Measurements from ENCODE around the gene GLI3. TPM values are rescaled to one million over a fixed set of nuclear protein-coding genes. Genes with fewer than 3 reads are reported as not detected.

The GLI3 gene
- total RNA-seq, 1 experiment from 2014 or later, result 46.2 TPM

GRCh38 chr7:42283553-42283952, 46.5 kb upstream of the GLI3 start (continued):
- TF ChIP-seq MYBL2 (CRISPR knock-in tag; IDR thresholded peaks at IDR 0.05) (no peak), CDX4 (CRISPR knock-in tag; IDR thresholded peaks at IDR 0.05; ENCODE audit: borderline replicate concordance) (no peak), HMGA2 (CRISPR knock-in tag; IDR thresholded peaks at IDR 0.05) (no peak), MAX (CRISPR knock-in tag; IDR thresholded peaks at IDR 0.05) (no peak)

GRCh38 chr7:42278344-42278743, 41.3 kb upstream of the GLI3 start:
- Mint-ChIP-seq H3K4me3 (no peak overlapping the region), H3K36me3 (no peaks in the 10 kb centered on the region), H3K9me3 (no peaks in the 10 kb centered on the region), H3K4me1 (no peaks in the 10 kb centered on the region), H3K27ac (no peak overlapping the region), H3K27me3 (ENCODE audit: low read depth) (no peaks in the 10 kb centered on the region)
- TF ChIP-seq USF1 (CRISPR knock-in tag; IDR thresholded peaks at IDR 0.05) (no peak), FOXJ3 (CRISPR knock-in tag; IDR thresholded peaks at IDR 0.05; ENCODE audit: borderline replicate concordance) (no peak), E2F4 (CRISPR knock-in tag; IDR thresholded peaks at IDR 0.05; ENCODE audit: borderline replicate concordance, low read depth) (no peak), CREM (CRISPR knock-in tag; IDR thresholded peaks at IDR 0.05) (no peak), ZNF317 (CRISPR knock-in tag; IDR thresholded peaks at IDR 0.05; ENCODE audit: borderline replicate concordance, low read depth) (no peak)
- CTCF ChIA-PET, result no interaction called here
- POLR2A ChIA-PET, result no interaction called here
- DNase-seq (ENCODE audit: low spot score) (no peak), ATAC-seq (no peak)

GRCh38 chr7:42274053-42274452, 37.0 kb upstream of the GLI3 start:
- no peaks in the 10 kb centered on the region for H3K36me3 Mint-ChIP-seq
- ChIA-PET CTCF (no interaction called here), POLR2A (no interaction called here)
- H3K4me3 Mint-ChIP-seq, result no peak overlapping the region
- no peaks in the 10 kb centered on the region for H3K9me3 Mint-ChIP-seq
- peaks cover 18% of the 10 kb centered on the region for H3K4me1 Mint-ChIP-seq
- H3K27ac Mint-ChIP-seq, result no peak overlapping the region
- DNase-seq (ENCODE audit: low spot score) (no peak), ATAC-seq (no peak)
- H3K27me3 Mint-ChIP-seq (ENCODE audit: low read depth), result no peaks in the 10 kb centered on the region
- TF ChIP-seq ZNF219 (CRISPR knock-in tag; IDR thresholded peaks at IDR 0.05; ENCODE audit: borderline replicate concordance) (no peak), ATF6 (CRISPR knock-in tag; IDR thresholded peaks at IDR 0.05) (no peak), GRHL2 (CRISPR knock-in tag; IDR thresholded peaks at IDR 0.05; ENCODE audit: insufficient replicate concordance, severe bottlenecking) (no peak), CTCF (IDR thresholded peaks at IDR 0.05) (no peak), SMAD4 (CRISPR knock-in tag; IDR thresholded peaks at IDR 0.05) (no peak), SP1 (CRISPR knock-in tag; conservative IDR thresholded peaks at IDR 0.05) (no peak), TP53 (CRISPR knock-in tag; IDR thresholded peaks at IDR 0.05) (no peak), ELF4 (CRISPR knock-in tag; IDR thresholded peaks at IDR 0.05; ENCODE audit: low read depth) (no peak), CDX4 (CRISPR knock-in tag; IDR thresholded peaks at IDR 0.05; ENCODE audit: borderline replicate concordance) (no peak), HMGXB4 (CRISPR knock-in tag; IDR thresholded peaks at IDR 0.05) (no peak), ZNF532 (CRISPR knock-in tag; IDR thresholded peaks at IDR 0.05; ENCODE audit: borderline replicate concordance) (no peak), EMX1 (CRISPR knock-in tag; IDR thresholded peaks at IDR 0.05) (no peak)

All from WTC11 (cell line).